ENCODE results near the gene HAT1. TPM values are rescaled to one million over a fixed set of nuclear protein-coding genes. Genes with fewer than 3 reads are reported as not detected.

The HAT1 gene
- total and polyA plus RNA-seq, 2 of the 4 experiments (the other 2 are of a cell fraction): 24.4 to 42.1 TPM

DNA sequence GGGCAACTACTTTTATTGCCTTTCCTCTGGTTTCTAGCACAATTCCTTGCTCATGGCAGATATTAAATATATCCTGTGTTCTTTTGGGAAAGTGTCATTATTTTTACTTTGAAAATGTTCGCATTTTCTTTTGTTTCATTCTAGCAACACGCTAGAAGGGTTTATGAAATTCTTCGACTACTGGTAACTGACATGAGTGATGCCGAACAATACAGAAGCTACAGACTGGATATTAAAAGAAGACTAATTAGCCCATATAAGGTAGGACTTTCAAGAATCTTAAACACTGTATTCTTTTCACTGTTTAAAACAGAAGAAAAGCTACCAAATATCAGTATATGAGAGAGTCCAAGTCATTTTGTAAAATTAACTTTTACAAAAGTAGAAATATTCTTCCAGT, 56.8 kb downstream of the HAT1 start:
- Histone ChIP-seq H3K4me2 (ENCODE audit: low read depth, low read length) (no peak overlapping the region), H2AK9ac (replicated peaks; ENCODE audit: low read depth, low read length, poor library complexity) (no peak overlapping the region), H3K9ac (ENCODE audit: low read depth, low read length) (no peak overlapping the region), H3K9me3 (ENCODE audit: control insufficient read depth, insufficient read depth, low read length) (no peaks in the 10 kb centered on the region), H2BK20ac (ENCODE audit: low read depth, low read length) (no peak overlapping the region), H3K4me1 (ENCODE audit: control insufficient read depth, insufficient read depth, low read length) (no peaks in the 10 kb centered on the region), H3K56ac (ENCODE audit: extremely low read depth, insufficient read depth, low read length) (no peak overlapping the region), H2AFZ (replicated peaks; ENCODE audit: low read length, poor library complexity) (no peak overlapping the region), H3K79me1 (ENCODE audit: low read depth in 1 of 2, low read length in 2 of 2) (peaks cover 0 to 3% of the 10 kb centered on the region in 2 experiments; a peak in 1 of 4 replicates), H3K4ac (ENCODE audit: low read depth, low read length) (no peak overlapping the region), H3K27me3 (ENCODE audit: control insufficient read depth, insufficient read depth, low read length) (no peaks in the 10 kb centered on the region), H3K36me3 (ENCODE audit: control insufficient read depth, insufficient read depth, low read length) (peaks cover 14% of the 10 kb centered on the region), H4K20me1 (ENCODE audit: insufficient read depth, low read length) (no peaks in the 10 kb centered on the region), H3K18ac (ENCODE audit: low read depth, low read length) (no peak overlapping the region), H3K9me1 (ENCODE audit: insufficient read depth, low read length) (peaks cover 2% of the 10 kb centered on the region; the same call in 1 of the 2 replicates), H3K27ac (ENCODE audit: insufficient read depth, low read length) (no peak overlapping the region), H3K14ac (replicated peaks; ENCODE audit: low read depth, low read length) (no peak overlapping the region), H4K8ac (ENCODE audit: low read depth in 2 of 2, low read length in 2 of 2) (no peak overlapping the region), H2AK5ac (ENCODE audit: low read depth, low read length) (no peak overlapping the region), H3K23ac (ENCODE audit: low read depth, low read length) (no peak overlapping the region), H2BK5ac (ENCODE audit: low read depth, low read length, poor library complexity, severe bottlenecking) (no peak overlapping the region), H4K91ac (ENCODE audit: insufficient read depth, low read depth, low read length) (no peak overlapping the region), H2BK15ac (ENCODE audit: low read depth, low read length) (no peak overlapping the region), H3K4me3 (ENCODE audit: insufficient read depth, low read depth, low read length) (no peak overlapping the region), H2BK120ac (ENCODE audit: low read depth, low read length) (no peak overlapping the region), H4K5ac (ENCODE audit: low read depth, low read length) (no peak overlapping the region)
- intact Hi-C loops (cut with micrococcal nuclease): no loop called here
- no peak for DNase-seq
- dilution Hi-C loops (cut with HindIII; ENCODE audit: low sequenced_read_pairs, unreplicated experiment): no loop called here
- in situ Hi-C loops (cut with MboI; ENCODE audit: low sequenced_read_pairs): no loop called here
- WGBS, 2 experiments (ENCODE audit: extremely low coverage in 2 of 2, insufficient read length in 1 of 2): no CpG with 5 or more reads among the region's 4 CpGs
- TF ChIP-seq CTCF (conservative IDR thresholded peaks at IDR 0.05; ENCODE audit: low read depth, low read length) (no peak), SMC3 (IDR thresholded peaks at IDR 0.05; ENCODE audit: low read depth, low read length) (no peak), BHLHE40 (IDR thresholded peaks at IDR 0.05; ENCODE audit: low read depth, low read length) (no peak), ELK1 (IDR thresholded peaks at IDR 0.05; ENCODE audit: borderline replicate concordance, low read depth, low read length) (no peak), USF2 (IDR thresholded peaks at IDR 0.05; ENCODE audit: low read depth, low read length) (no peak), FOS (IDR thresholded peaks at IDR 0.05; ENCODE audit: low read depth, low read length) (no peak), NFE2L2 (IDR thresholded peaks at IDR 0.05; ENCODE audit: low read depth, low read length) (no peak)
- ChIA-PET CTCF (no interaction called here), POLR2A (ENCODE audit: unreplicated experiment) (no interaction called here)
- no TSS peak for BruUV-seq (replicated peaks)
- no peak for ATAC-seq (ENCODE audit: low read depth)

Measured in IMR-90 (cell line).